H4 (cell line): Measurements from ENCODE around the gene SCD. TPM values are rescaled to one million over a fixed set of nuclear protein-coding genes. Genes with fewer than 3 reads are reported as not detected.

Experiments used
- DNase-seq: peaks from one replicate; pipeline ENCODE4 v3.0.0-alpha.2; 2015; ENCODE audit warnings: low spot score
- total RNA-seq: library from RNA; depleted of rRNA; stranded (reverse); fragments of >200 nt; shearing (Covaris generic); gene quantifications from 2 replicates; pipeline ENCODE4 v1.2.3, GENCODE V29; 2014

The SCD gene
- total RNA-seq, 1 experiment from 2014 or later, result 512 TPM

- no peak for DNase-seq
These were observed 5.8 kb upstream of the SCD start for GRCh38 chr10:100340948-100341847.

DNA sequence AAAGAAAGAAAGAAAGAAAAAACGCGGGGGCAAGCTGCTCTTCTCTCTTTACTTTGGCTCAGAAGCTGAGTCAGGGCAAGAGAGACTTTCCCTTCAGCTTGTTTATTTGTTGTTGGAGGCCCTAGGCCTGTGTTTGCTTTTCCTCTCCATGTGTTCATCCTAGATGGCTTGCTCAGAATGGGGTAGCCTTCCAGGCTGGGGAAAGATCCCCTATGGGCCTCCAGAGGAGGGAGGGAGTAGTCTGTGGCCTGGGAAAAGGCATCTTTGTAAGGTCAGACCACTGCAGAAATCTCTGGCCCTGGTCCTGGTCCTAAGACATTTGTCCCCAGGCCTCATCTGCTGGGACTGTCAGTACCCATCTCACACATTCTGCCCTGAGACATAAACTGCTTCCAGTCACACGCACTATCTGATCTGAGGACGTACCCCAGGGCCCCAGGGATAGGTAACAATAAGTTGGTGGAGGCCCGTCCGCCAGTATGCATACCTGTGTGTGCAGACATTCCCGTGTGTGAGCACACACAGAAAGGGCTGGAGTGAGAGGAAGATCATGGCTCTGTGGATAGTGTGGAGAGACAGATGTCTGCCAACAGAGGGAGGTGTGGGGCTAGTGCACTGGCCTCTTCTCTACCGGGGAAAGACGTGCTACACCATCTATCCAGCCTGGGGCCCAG is 4.9 kb upstream of the SCD start:
- peak; percentile 66 for DNase-seq

DNA sequence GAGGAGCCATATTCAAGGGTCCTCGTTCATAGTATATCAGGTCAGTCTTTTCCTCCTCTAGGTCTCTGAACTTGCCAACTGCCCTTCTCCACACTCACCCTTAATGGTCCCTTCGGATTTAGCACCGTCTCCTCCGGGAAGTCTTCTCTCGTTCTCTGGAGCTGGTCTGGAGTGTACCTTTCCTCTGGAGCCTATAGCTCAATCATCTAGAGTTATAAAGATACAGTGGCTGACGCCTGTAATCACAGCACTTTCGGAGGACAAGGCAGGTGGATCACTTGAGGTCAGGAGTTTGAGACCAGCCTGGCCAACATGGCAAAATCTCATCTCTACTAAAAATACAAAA is 4.4 kb upstream of the SCD start:
- DNase-seq, result no peak

DNA sequence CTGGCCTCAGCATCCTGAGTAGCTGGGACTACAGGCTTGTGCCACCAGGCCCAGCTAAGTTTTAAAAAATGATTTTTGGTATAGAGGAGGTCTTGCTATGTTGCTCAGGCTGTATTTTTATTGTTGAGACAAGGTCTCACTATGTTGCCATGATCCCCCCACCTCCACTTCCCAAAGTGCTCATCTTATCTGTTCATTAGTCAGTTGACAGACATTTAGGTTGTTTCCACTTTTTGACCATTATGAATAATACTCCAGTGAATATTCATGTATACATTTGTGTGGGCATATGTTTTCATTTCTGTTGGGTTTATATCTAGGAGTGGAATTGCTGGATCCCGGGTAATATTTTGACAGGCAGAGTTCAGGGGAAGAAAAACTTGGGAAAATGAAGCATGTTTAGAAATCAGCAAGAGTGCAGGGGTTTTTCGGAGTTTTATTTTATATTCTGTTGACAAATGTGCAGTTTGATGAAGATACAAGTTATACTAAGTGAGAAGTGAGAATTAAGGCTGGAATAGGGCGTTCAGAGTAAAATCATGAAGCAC is 2.7 kb upstream of the SCD start:
- DNase-seq, result no peak

GRCh38 chr10:100345570-100346330 is 1.3 kb upstream of the SCD start:
- no peak for DNase-seq

DNA sequence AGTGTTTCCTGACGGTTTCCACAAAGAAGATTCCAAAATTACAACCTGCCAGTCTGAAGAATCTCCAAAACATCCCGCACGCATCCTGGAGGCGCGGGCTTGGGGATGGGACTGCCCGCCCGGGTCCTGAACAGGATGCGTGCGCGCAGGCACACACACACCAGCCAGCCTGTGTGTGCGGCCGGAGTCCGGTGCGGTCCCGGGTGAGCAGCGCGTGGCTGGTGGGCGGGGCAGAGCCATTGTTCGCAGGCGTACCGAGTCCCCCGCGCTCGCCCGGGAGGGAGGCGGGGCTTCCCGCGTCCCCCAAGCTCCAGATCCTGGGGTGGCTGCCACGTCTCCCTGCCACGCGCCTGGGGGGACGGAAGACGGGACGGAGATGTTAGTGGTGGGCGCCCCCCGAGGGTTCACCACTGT is 675 bp upstream of the SCD start:
- peak; percentile 74 for DNase-seq

GRCh38 chr10:100347568-100348195 is 649 bp downstream of the SCD start:
- DNase-seq, result no peak

DNA sequence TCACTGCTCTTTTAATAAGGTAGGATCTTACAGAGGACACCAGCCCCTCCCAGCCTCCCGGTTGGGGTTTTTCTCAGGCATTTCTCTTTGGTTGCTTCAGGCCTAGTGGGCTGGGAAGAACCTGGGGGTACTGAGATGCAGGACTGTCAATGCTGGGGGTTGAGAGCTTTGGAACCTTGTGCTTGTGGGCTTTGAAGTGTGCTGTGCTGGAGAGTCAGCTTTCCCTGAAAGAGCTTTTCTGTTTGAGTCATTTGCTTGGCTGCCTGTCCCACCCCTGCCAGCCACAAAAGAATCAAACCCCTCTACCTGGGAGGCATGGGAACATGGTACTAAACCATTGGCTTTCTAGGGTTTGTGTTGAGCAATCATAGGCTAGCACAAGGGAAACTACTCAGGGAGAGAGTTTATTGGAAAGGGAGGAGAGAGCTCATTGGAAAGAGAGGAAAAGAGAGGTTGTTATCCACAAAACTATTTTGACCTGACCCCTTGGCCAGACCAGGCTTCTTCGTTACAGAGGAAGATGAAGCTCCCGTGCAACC is 1.4 kb downstream of the SCD start:
- DNase-seq, result no peak

DNA sequence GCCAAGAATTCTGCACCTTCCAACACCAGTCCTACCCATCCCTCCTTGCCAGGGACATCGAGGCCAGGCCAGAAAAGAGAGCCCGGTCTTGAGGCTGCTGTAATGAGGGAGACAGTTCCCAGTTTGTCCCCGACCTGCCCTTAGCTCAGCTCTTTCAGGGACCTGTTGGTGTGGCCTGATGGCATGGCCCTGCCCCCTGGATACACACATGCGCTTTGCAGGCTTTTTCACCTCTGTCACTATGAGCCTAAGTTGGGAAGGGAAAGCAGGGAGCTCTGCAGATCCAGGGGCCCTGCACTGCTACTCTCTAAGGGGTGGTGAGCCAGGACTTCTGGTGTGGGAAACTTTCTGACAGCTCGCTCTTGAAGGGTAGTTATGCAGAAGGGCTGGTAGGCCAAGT is 2.1 kb downstream of the SCD start:
- no peak for DNase-seq

- no peak for DNase-seq
These were observed 2.6 kb downstream of the SCD start for GRCh38 chr10:100349672-100350071.

- DNase-seq, result no peak
These were observed 4.0 kb downstream of the SCD start for GRCh38 chr10:100350914-100351485.

DNA sequence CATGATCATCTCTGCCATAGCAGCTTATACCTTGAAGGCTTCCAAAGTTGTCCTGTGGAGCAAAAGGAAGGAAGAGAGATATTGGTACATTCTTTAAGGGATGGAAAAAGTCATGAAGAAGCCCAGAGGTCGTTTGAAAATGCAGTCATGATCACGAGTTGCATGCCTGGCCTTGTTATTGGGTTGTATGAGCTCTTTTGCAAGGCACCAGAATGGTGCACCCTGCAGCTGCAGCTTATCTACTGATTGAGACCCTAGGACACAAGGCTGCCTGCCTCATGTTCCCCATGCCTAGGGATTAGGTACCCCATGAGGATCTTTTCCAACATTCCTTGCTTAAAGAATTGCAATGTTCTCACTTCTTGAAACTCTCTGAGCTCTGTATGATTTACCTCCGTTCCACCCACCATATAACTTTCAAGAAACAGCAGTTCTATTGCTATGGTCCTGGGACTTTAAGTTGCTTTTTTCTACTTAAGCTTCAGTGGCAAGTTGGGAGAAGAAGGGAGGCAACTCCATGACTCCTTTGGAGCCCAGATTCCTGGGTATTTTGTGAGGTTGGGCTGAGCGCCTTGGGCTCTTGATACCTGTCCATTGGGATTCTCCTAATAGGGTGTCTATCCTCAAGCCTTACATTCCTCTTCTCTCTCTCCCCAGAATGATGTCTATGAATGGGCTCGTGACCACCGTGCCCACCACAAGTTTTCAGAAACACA is 6.9 kb downstream of the SCD start:
- DNase-seq, result no peak

- no peak for DNase-seq
These were observed 8.1 kb downstream of the SCD start for GRCh38 chr10:100355086-100355485.

GRCh38 chr10:100356067-100357017 is 9.3 kb downstream of the SCD start:
- DNase-seq, result no peak

DNA sequence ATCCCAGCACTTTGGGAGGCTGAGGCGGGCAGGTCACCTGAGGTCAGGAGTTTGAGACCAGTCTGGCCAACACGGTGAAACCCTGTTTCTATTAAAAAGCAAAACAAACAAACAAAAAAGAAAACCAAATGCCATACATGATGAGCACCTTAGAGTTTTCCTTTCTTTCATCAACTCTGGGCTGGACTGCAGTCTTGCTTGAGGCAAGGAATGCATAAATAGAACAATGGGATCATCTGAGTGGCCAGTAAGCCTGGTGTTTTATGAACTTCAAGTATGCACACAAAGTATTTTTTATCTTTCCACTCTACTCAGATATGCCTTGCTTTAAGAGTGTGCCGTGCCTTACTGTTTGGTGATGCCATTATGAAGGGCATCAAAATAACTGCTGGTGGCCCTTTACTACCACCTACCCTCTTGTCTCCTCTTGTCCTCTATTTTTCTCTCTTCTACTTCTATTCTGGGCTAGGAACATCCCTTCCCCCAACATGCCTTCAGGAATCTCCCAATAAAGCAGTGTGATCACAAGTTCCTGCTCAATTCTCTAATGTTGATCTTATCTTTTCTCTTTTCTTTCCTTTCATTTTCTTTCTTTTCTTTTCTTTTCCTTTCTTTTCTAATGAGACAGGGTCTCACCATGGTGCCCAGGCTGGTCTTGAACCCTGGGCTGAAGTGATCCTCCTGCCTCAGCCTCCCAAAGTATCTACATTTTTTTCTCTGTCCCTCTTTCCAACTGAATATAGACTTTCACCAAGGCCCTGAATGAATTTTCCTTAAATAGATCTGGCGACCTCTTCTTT is 10.2 kb downstream of the SCD start:
- no peak for DNase-seq

DNA sequence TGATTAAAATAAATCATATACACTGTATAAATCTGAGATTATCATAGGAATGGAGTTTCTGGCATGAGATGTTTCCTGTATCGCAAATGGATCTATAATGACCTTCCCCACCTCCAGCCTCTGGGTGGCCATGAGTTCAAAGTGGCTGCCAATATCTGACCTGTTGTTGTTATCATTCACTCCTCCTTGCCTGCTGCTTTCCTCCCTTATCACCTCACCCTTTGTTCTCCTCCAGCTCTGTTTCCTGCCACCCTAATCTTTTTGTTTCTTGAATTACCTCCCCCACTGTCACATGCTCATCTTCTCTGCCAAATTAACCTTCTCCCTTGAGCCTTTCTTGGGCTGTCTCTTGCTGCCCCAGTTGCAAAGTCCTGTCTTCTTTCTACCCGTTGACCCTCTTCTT is 12.0 kb downstream of the SCD start:
- no peak for DNase-seq

GRCh38 chr10:100359529-100360150 is 12.6 kb downstream of the SCD start:
- DNase-seq, result no peak

DNA sequence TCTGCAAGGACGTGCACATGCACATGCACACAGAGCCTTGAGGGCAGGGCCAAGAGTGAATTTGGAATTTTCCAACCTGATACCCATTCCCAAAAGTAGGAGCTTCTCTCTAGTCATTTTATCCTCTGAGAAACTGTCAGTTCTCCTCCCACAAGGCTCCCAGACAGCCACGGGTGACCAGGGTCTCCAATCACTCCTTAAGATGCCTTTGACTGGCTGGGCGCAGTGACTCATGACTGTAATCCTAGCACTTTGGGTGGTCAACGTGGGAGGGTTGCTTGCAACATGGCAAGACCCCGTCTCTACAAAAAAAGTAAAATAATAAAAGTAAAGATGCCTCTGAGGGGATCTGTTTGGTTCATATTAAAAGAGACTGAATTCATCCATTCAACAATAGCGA is 13.2 kb downstream of the SCD start:
- no peak for DNase-seq
